Astrocyte of the cerebellum (primary cell): ENCODE data around the gene KIAA1671.
A peak's percentile ranks its signal among the peaks of the same experiment; 100 is the strongest.

ENCODE experiments used
- DNase-seq: peaks from one replicate; pipeline ENCODE4 v3.0.0-alpha.2; 2011; ENCODE audit warnings: low read depth
- H3K4me3 ChIP-seq: 2 replicates; pipeline ENCODE4 v1.5.1; 2011; ENCODE audit warnings: mild to moderate bottlenecking, low read depth, low read length, moderate library complexity
- in situ Hi-C: cut with HindIII; loops from 2 replicates; pipeline ENCODE4 v1.10.0; 2017; ENCODE audit warnings: low sequenced_read_pairs
- TF ChIP-seq, protein P1 (sequence below): IDR thresholded peaks from 2 replicates; pipeline ENCODE4 v1.5.1; 2012; ENCODE audit warnings: low read length, low read depth, moderate library complexity, mild to moderate bottlenecking; ENCODE audit errors: missing control alignments

Gene KIAA1671

GRCh38 chr22:25072406-25072805 is 119.9 kb downstream of the KIAA1671 start:
- TF ChIP-seq, protein P1, sequence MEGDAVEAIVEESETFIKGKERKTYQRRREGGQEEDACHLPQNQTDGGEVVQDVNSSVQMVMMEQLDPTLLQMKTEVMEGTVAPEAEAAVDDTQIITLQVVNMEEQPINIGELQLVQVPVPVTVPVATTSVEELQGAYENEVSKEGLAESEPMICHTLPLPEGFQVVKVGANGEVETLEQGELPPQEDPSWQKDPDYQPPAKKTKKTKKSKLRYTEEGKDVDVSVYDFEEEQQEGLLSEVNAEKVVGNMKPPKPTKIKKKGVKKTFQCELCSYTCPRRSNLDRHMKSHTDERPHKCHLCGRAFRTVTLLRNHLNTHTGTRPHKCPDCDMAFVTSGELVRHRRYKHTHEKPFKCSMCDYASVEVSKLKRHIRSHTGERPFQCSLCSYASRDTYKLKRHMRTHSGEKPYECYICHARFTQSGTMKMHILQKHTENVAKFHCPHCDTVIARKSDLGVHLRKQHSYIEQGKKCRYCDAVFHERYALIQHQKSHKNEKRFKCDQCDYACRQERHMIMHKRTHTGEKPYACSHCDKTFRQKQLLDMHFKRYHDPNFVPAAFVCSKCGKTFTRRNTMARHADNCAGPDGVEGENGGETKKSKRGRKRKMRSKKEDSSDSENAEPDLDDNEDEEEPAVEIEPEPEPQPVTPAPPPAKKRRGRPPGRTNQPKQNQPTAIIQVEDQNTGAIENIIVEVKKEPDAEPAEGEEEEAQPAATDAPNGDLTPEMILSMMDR = no peak
- DNase-seq = no peak
- in situ Hi-C loops = no loop called here
- no peak overlapping the region for H3K4me3 ChIP-seq

DNA sequence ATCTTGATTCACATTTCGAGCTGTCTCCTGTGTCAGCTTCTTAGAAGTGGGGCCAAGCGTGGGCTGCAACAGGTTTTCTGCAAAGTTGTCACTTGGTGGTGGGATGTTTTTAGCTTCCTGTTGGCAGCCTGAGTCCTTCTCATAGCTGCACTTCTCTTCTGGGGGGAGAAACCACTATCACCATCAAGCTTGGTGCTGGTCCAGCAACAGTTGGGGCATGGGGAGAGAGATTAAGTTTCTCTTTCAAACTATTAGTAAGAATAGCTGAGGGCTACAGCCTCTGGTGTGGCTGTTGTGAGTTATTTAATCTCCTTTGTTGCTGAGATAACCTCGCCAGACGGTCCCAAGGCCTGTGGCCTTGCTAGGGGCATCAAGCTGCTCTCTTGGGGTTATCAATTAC is 123.8 kb downstream of the KIAA1671 start:
- no peak for DNase-seq
- TF ChIP-seq, protein P1 = no peak
- no peak overlapping the region for H3K4me3 ChIP-seq
- in situ Hi-C loops = no loop called here

DNA sequence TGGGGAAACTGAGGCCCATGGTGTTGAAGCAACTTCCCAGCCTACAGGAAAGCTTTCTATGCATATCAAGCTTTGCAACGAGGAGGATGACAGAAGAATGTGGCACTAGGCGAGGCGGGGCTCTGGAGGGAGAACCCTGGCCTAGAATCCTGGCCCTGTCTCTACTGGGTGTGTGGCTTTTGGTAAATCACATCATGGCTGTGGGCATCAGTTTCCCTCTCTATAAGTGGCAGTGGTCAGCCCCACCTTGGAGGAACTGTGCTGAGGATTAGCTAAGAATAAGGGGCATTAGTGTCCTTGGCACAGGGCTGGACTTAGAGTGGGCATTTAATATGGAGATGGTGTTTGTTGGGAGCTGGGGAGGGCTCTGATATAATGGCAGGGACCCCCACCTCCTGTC is 124.5 kb downstream of the KIAA1671 start:
- DNase-seq = no peak
- in situ Hi-C loops = no loop called here
- no peak overlapping the region for H3K4me3 ChIP-seq
- TF ChIP-seq, protein P1 = no peak

GRCh38 chr22:25077964-25078363 is 125.4 kb downstream of the KIAA1671 start:
- DNase-seq = no peak
- in situ Hi-C loops = no loop called here
- TF ChIP-seq, protein P1 = no peak
- no peak overlapping the region for H3K4me3 ChIP-seq

DNA sequence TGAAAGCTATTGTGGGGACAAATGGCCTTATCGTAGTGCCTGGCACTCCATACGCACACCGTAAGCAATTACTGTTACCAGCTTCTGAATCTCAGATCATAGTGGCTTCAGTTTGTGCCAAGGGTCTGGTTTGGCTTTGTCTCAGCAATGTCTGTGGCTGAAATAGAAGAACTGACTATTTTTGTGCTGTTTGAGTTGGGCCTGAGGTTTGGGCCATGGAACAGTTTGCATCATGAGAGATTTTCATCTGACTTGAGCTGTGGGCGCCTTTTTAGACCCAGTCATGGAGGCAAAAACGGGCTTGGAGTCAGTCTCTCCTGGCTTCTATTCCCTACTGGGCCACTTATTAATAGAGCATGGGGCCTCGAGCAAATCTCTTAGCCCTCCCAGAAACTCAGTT is 126.1 kb downstream of the KIAA1671 start:
- H3K4me3 ChIP-seq = no peak overlapping the region
- in situ Hi-C loops = no loop called here
- TF ChIP-seq, protein P1 = no peak
- DNase-seq = peak; percentile 24

DNA sequence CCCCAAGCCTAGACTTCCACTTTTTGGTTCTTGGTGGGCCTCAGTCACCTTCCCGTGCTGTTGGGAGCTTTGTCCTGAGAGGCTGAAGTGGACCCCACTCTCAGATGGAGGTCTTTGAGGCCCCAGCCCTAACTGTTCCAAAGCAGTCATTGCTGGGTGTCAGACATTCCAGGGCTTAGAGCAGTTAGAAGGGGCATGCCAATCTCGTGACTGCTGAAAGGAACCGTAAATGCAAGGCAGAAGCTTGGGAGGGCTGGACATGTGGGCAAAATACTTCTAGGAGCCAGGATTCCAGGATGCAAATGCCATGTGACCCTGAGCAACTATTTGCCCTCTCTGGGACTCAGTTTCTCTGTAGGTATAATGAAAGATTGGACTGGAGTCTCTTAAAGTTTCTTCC is 128.3 kb downstream of the KIAA1671 start:
- no peak overlapping the region for H3K4me3 ChIP-seq
- in situ Hi-C loops = no loop called here
- TF ChIP-seq, protein P1 = no peak
- no peak for DNase-seq

- in situ Hi-C loops = no loop called here
Observed at GRCh38 chr22:25081409-25081824, 128.9 kb downstream of the KIAA1671 start.

More at GRCh38 chr22:25081409-25081824, 128.9 kb downstream of the KIAA1671 start:
- H3K4me3 ChIP-seq = no peak overlapping the region
- TF ChIP-seq, protein P1 = peak; percentile 48
- no peak for DNase-seq
